Colonic mucosa (tissue), 4 donors: ENCODE data around the gene ASH1L. TPM values are rescaled to one million over a fixed set of nuclear protein-coding genes. Genes with fewer than 3 reads are reported as not detected.
"Not testable (repeated sequence)": the region's sequence is repeated elsewhere in the genome, so short reads cannot be mapped to it uniquely, and the experiment has no call there.

Experiments
- DNase-seq: peaks from one replicate; pipeline ENCODE4 v3.0.0-alpha.2; 2020
- H3K27ac ChIP-seq: fragments of 200-600 bp; one replicate; pipeline ENCODE4 v1.8.0; 2021
- H3K27me3 ChIP-seq: fragments of 200-600 bp; one replicate; pipeline ENCODE4 v1.8.0; 2021
- H3K36me3 ChIP-seq: fragments of 200-600 bp; one replicate; pipeline ENCODE4 v1.8.0; 2021
- H3K4me1 ChIP-seq: fragments of 200-600 bp; one replicate; pipeline ENCODE4 v1.8.0; 2021; ENCODE audit warnings: mild to moderate bottlenecking
- H3K4me3 ChIP-seq: fragments of 200-600 bp; one replicate; pipeline ENCODE4 v1.8.0; 2021
- H3K9ac ChIP-seq, 2 donors: one replicate each; pipeline ENCODE4 v1.7.0; 2013; ENCODE audit warnings: control low read depth in 2 of 2, low read depth in 2 of 2, low read length in 2 of 2
- H3K9me3 ChIP-seq: fragments of 200-600 bp; one replicate; pipeline ENCODE4 v1.8.0; 2021
- intact Hi-C: fragments of 100-400 bp; cut with DNase I; formaldehyde crosslinking; loops from one replicate; pipeline ENCODE4 v1.14.1; 2022
- total RNA-seq, 2 donors: library from RNA; stranded (reverse); fragmentation: NEBNext Ultra II Directional in 1 of 2; extraction: Animal tissue kit (Norgen Biotek cat#: 25700) in 1 of 2; gene quantifications; one replicate each; pipeline ENCODE4 v1.2.1, GENCODE V29; 2021
- TF ChIP-seq, protein P1 (sequence below): fragments of 200-600 bp; IDR thresholded peaks from one replicate; pipeline ENCODE4 v1.8.0; 2022; ENCODE audit warnings: antibody characterized with exemption, mild to moderate bottlenecking
- donor health status: healthy.
- donor health status: DM: no; HTN: no; CAD: no.
- donor health status: DM: no; HTN: no; CAD: no.

ASH1L gene, protein sequence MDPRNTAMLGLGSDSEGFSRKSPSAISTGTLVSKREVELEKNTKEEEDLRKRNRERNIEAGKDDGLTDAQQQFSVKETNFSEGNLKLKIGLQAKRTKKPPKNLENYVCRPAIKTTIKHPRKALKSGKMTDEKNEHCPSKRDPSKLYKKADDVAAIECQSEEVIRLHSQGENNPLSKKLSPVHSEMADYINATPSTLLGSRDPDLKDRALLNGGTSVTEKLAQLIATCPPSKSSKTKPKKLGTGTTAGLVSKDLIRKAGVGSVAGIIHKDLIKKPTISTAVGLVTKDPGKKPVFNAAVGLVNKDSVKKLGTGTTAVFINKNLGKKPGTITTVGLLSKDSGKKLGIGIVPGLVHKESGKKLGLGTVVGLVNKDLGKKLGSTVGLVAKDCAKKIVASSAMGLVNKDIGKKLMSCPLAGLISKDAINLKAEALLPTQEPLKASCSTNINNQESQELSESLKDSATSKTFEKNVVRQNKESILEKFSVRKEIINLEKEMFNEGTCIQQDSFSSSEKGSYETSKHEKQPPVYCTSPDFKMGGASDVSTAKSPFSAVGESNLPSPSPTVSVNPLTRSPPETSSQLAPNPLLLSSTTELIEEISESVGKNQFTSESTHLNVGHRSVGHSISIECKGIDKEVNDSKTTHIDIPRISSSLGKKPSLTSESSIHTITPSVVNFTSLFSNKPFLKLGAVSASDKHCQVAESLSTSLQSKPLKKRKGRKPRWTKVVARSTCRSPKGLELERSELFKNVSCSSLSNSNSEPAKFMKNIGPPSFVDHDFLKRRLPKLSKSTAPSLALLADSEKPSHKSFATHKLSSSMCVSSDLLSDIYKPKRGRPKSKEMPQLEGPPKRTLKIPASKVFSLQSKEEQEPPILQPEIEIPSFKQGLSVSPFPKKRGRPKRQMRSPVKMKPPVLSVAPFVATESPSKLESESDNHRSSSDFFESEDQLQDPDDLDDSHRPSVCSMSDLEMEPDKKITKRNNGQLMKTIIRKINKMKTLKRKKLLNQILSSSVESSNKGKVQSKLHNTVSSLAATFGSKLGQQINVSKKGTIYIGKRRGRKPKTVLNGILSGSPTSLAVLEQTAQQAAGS (N-terminal part only)
- 10 to 100 TPM; 37.7 to 47.2 TPM for total RNA-seq

DNA sequence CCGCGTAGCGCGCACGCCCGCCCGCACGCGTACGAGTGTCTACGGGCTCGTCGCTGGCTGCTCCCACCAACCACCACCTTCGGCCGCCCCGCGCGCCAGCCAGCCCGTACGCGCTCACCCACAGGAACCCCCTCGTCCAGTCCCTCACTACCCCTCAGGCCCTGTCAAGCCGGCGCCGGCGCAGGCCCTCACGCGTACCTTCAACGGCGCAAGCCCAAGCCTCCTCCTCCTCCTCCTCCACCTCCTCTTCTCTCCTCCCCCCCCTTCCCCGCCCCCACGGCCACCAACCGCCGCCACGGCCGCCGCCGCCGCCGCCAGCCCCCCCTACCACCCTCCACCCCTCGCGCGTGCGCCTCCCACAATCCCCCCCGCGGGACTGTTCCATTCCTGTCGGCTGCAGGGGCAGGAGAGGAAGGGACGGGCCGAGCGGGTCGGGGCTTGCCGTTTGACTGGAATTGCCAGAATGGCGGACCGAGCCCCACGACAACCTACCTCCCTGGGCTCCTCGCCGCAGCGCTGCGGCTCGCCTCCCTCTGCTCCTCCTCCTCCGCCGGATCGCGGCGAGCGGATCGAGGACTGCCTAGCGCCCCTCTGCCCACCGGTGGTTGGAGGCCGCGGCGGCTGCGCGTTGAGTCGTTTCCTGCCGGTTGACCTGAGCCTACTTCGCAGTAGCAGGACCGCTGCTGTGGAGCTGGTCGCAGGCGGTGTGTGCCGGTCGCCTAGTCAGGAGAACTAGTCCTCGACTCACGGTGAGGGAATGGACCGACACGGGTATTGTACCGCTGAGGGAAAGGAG lies at the start of gene ASH1L:
Gene ASH1L (minus strand): TSS at position 223 of the 796 bp plus-strand sequence. CDS start 41,284 bp downstream, outside the sequence.
- TF ChIP-seq, protein P1, sequence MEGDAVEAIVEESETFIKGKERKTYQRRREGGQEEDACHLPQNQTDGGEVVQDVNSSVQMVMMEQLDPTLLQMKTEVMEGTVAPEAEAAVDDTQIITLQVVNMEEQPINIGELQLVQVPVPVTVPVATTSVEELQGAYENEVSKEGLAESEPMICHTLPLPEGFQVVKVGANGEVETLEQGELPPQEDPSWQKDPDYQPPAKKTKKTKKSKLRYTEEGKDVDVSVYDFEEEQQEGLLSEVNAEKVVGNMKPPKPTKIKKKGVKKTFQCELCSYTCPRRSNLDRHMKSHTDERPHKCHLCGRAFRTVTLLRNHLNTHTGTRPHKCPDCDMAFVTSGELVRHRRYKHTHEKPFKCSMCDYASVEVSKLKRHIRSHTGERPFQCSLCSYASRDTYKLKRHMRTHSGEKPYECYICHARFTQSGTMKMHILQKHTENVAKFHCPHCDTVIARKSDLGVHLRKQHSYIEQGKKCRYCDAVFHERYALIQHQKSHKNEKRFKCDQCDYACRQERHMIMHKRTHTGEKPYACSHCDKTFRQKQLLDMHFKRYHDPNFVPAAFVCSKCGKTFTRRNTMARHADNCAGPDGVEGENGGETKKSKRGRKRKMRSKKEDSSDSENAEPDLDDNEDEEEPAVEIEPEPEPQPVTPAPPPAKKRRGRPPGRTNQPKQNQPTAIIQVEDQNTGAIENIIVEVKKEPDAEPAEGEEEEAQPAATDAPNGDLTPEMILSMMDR: no peak

DNA sequence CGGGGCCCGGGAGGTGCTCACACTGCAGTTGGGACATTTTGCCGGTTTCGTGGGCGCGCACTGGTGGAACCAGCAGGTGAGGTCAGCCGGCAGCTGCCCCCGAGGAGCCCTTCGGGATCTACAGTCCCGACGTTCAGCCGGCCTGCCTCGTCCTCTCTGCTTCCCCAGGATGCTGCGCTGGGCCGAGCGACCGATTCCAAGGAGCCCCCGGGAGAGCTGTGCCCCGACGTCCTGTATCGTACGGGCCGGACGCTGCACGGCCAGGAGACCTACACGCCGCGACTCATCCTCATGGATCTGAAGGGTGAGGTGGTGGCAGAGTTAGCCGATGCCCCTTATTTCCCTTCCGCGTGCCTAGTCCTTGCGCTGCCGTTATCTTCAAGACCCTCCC lies 47.6 kb upstream of the ASH1L start:
- Histone ChIP-seq H3K9ac (peak overlapping the region in 1 of 2 donors; percentile 56), H3K4me3 (peak overlapping the region; percentile 61)
- H3K27ac ChIP-seq, H3K27me3 ChIP-seq, H3K4me1 ChIP-seq, H3K9me3 ChIP-seq, H3K36me3 ChIP-seq, intact Hi-C loops, DNase-seq: not testable (repeated sequence)

More for the DNA sequence above, at the start of gene ASH1L:
- peak within 1 kb of the TSS; percentile 89 for H3K4me3 ChIP-seq
- H3K9ac ChIP-seq: peak within 1 kb of the TSS; percentile 84 to 95
- H3K9me3 ChIP-seq: no peaks in the 10 kb centered on the region
- H3K27me3 ChIP-seq: no peaks in the 10 kb centered on the region
- peak; percentile 95 for DNase-seq
- intact Hi-C loops: no loop called here
- no peaks in the 10 kb centered on the region for H3K36me3 ChIP-seq
- peaks cover 6% of the 10 kb centered on the region for H3K4me1 ChIP-seq
- H3K27ac ChIP-seq: peak within 1 kb of the TSS; percentile 96

DNA sequence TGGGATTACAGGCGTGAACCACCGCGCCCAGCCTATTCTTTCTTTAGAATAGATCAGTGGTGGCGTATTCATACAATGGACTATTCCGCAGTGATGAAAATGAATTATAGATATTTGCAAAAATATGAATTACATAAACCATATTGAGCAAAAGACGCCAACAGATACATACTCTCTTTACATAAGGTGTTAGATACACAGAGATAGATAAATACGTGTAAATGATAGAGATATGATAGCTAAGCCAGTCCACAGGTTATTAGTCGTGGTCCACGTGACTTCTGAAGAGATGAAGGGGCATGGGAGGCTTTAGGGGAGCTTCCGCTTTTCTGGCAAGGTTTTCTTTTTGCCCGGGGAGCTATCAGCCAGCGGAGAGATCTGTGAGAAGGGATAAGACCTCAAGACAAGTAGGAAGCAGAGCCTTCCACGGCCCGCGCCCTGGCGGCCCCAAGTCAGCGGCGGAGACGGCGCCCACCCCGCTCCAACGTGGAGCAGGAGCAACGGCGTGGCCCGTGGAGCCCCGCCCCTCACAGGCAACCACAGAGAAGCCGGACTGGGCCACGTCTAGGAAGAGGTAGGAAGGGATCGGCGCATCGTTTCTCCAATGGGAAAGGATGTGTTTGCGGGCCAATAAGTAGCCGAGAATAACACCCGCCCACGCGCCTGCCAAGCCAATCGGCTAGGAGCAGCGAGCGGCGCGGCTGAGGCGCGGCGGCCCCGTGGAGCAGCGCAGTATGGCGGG lies 47.1 kb upstream of the ASH1L start, which contains the start of gene MSTO1:
Gene MSTO1 (plus strand): TSS at position 704 of the 742 bp plus-strand sequence. CDS start 31 bp downstream, at position 735.
- H3K27ac ChIP-seq: peak within 1 kb of the TSS; percentile 64
- intact Hi-C loops: no loop called here
- TF ChIP-seq, protein P1: no peak
- no peaks in the 10 kb centered on the region for H3K4me1 ChIP-seq
- peak within 1 kb of the TSS; percentile 61 for H3K4me3 ChIP-seq
- H3K27me3 ChIP-seq: no peaks in the 10 kb centered on the region
- peak within 1 kb of the TSS; percentile 56 to 74 for H3K9ac ChIP-seq
- H3K9me3 ChIP-seq: no peaks in the 10 kb centered on the region
- DNase-seq: peak; percentile 96
- H3K36me3 ChIP-seq: no peaks in the 10 kb centered on the region

DNA sequence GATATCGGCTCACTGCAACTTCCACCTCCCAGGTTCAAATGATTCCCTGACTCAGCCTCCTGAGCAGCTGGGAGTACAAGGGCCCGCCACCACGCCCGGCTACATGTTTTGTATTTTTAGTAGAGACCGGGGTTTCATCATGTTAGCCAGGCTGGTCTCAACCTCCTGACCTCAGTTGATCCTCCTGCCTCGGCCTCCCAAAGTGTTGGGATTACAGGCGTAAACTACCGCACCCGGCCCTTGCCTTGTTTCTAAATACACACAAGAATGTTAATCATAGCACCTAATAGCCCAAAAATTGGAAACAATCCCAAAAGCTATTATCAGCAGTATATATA lies 46.3 kb upstream of the ASH1L start:
- TF ChIP-seq, protein P1: no peak
- H3K27me3 ChIP-seq: no peaks in the 10 kb centered on the region
- no peak for DNase-seq
- no peak overlapping the region for H3K9ac ChIP-seq
- H3K36me3 ChIP-seq: no peaks in the 10 kb centered on the region
- intact Hi-C loops: no loop called here
- H3K9me3 ChIP-seq: no peaks in the 10 kb centered on the region
- no peak overlapping the region for H3K27ac ChIP-seq
- no peak overlapping the region for H3K4me3 ChIP-seq
- H3K4me1 ChIP-seq: no peaks in the 10 kb centered on the region

DNA sequence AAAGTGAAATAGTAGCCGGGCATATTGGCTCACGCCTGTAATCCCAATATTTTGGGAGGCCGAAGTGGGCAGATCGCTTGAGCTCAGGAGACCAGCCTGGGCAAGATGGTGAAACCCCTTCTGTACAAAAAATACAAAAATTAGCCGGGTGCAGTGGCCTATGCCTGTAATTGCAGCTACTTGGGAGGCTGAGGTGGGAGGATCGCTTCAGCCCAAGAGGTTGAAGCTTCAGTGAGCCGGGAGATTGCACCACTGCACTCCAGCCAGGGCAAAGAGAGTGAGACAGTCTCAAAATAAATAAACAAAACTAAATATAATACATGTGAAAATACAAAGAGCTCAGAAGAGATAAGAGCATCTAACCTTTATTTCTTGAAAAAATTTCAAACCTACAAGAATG lies 45.1 kb upstream of the ASH1L start:
- Histone ChIP-seq H3K4me3 (no peak overlapping the region), H3K4me1 (no peaks in the 10 kb centered on the region), H3K27ac (no peak overlapping the region), H3K9ac (no peak overlapping the region), H3K36me3 (no peaks in the 10 kb centered on the region), H3K27me3 (no peaks in the 10 kb centered on the region), H3K9me3 (no peaks in the 10 kb centered on the region)
- TF ChIP-seq, protein P1: no peak
- intact Hi-C loops: no loop called here
- no peak for DNase-seq

DNA sequence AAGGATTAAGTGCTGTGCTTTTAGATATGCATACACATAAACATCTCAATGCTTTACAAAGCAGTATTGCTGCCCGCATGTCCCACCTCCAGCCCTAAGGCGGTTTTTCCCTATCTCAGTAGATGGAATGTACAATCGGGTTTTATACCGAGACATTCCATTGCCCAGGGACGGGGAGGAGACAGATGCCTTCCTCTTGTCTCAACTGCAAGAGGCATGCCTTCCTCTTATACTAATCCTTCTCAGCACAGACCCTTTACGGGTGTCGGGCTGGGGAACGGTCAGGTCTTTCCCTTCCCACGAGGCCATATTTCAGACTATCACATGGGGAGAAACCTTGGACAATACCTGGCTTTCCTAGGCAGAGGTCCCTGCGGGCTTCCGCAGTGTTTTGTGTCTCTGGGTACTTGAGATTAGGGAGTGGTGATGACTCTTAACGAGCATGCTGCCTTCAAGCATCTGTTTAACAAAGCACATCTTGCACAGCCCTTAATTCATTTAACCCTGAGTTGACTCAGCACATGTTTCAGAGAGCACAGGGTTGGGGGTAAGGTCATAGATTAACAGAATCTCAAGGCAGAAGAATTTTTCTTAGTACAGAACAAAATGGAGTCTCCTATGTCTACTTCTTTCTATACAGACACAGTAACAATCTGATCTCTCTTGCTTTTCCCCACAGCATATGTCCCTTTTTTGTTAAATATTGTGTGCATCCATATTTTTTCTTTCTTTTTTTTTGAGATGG lies 37.4 kb upstream of the ASH1L start:
- H3K9ac ChIP-seq, H3K27ac ChIP-seq, H3K4me3 ChIP-seq, H3K27me3 ChIP-seq, H3K4me1 ChIP-seq, H3K36me3 ChIP-seq, H3K9me3 ChIP-seq, DNase-seq, intact Hi-C loops: not testable (repeated sequence)
